Measurements from ENCODE around the gene WDR38. TPM values are rescaled to one million over a fixed set of nuclear protein-coding genes. Genes with fewer than 3 reads are reported as not detected.

Gene WDR38
- total and polyA plus RNA-seq, 7 donors = not detected

DNA sequence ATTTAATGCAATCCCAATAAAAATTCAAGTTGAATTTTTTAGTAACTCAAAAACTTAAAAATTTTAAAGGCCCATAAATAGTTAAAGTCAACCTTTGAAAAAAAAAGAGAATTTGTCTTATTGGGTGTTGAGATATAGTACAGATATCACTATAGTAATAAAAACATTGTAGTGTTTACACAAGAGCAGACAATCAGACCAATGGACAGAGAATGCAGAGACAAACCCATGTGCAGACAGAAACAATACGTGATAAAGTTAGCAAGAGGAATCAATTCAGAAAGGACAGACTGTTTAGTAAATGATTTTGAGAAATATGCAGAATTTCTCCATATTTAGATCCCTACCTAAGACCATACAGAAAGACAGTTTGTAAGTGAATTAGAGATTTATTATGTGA is 53.7 kb downstream of the WDR38 start:
- Histone ChIP-seq H3K4me3 (no peak overlapping the region), H3K36me3 (peaks cover 0 to 78% (median 13%) of the 10 kb centered on the region in 4 donors), H3K27me3 (no peaks in the 10 kb centered on the region), H3K4me1 (peaks cover 0 to 7% (median 0%) of the 10 kb centered on the region in 4 donors), H3K27ac (no peak overlapping the region), H3K9me3 (no peaks in the 10 kb centered on the region)
- no peak for DNase-seq
- 11 to 51% methylated on average over 1 of the region's 1 CpG for WGBS, 2 donors
- intact Hi-C loops (cut with DNase I) = no loop called here
- TF ChIP-seq CTCF (IDR thresholded peaks at IDR 0.05) = no peak
- TF ChIP-seq POLR2A (IDR thresholded peaks at IDR 0.05) = no peak
- TF ChIP-seq EP300 (IDR thresholded peaks at IDR 0.05) = no peak
- TF ChIP-seq POLR2AphosphoS5 (IDR thresholded peaks at IDR 0.05) = no peak

Small RNA genes within 50 kb of the gene (small RNA-seq; reads per million reads assigned to genes)
- gene RNU4-82P = 0 reads per million in 3 donors

Other genes starting within 250 kb of the WDR38 start
- gene NR6A1, start 82.1 kb upstream of the WDR38 start, total RNA-seq = 1 to 10 TPM; 1.2 to 3.0 (median 2.0) TPM
- gene NR6A1, start 82.1 kb upstream of the WDR38 start, polyA plus RNA-seq = 1 to 10 TPM in 1 of 3 donors, under 1 TPM in 2; 0.60 to 1.8 (median 0.69) TPM
- 100 to 1,000 TPM in 1 of 4 donors, 10 to 100 TPM in 3; 60.0 to 147 (median 65.5) TPM for gene OLFML2A, start 76.3 kb upstream of the WDR38 start, total RNA-seq
- gene OLFML2A, start 76.3 kb upstream of the WDR38 start, polyA plus RNA-seq = 1 to 10 TPM in 1 of 3 donors, under 1 TPM in 2; 0.46 to 3.4 (median 0.60) TPM
- 1,000 to 10,000 TPM; 1,773 to 4,392 (median 3,675) TPM for gene RPL35, start 8.5 kb downstream of the WDR38 start, total RNA-seq
- gene RPL35, start 8.5 kb downstream of the WDR38 start, polyA plus RNA-seq = 1,000 to 10,000 TPM; 3,565 to 4,971 (median 3,954) TPM
- gene ARPC5L, start 8.7 kb downstream of the WDR38 start, total RNA-seq = 10 to 100 TPM; 16.9 to 26.2 (median 24.5) TPM
- 10 to 100 TPM; 57.7 to 70.3 (median 65.7) TPM for gene ARPC5L, start 8.7 kb downstream of the WDR38 start, polyA plus RNA-seq
- 10 to 100 TPM; 15.1 to 32.1 (median 23.6) TPM for gene GOLGA1, start 87.6 kb downstream of the WDR38 start, total RNA-seq
- 10 to 100 TPM in 2 of 3 donors, 1 to 10 TPM in 1; 7.8 to 12.7 (median 11.2) TPM for gene GOLGA1, start 87.6 kb downstream of the WDR38 start, polyA plus RNA-seq

Measured in sigmoid colon (tissue), 7 donors.